Stimulated activated CD4-positive, alpha-beta T cell treated with anti-CD3 and anti-CD28 coated beads, Interleukin-4, amount 100 ng/mL, for 24 hours (primary cell): ENCODE measurements around the gene MITF.

Experiments used
- DNase-seq: peaks from one replicate; pipeline ENCODE4 v3.0.0-alpha.2; 2020

Gene MITF, protein sequence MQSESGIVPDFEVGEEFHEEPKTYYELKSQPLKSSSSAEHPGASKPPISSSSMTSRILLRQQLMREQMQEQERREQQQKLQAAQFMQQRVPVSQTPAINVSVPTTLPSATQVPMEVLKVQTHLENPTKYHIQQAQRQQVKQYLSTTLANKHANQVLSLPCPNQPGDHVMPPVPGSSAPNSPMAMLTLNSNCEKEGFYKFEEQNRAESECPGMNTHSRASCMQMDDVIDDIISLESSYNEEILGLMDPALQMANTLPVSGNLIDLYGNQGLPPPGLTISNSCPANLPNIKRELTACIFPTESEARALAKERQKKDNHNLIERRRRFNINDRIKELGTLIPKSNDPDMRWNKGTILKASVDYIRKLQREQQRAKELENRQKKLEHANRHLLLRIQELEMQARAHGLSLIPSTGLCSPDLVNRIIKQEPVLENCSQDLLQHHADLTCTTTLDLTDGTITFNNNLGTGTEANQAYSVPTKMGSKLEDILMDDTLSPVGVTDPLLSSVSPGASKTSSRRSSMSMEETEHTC

DNA sequence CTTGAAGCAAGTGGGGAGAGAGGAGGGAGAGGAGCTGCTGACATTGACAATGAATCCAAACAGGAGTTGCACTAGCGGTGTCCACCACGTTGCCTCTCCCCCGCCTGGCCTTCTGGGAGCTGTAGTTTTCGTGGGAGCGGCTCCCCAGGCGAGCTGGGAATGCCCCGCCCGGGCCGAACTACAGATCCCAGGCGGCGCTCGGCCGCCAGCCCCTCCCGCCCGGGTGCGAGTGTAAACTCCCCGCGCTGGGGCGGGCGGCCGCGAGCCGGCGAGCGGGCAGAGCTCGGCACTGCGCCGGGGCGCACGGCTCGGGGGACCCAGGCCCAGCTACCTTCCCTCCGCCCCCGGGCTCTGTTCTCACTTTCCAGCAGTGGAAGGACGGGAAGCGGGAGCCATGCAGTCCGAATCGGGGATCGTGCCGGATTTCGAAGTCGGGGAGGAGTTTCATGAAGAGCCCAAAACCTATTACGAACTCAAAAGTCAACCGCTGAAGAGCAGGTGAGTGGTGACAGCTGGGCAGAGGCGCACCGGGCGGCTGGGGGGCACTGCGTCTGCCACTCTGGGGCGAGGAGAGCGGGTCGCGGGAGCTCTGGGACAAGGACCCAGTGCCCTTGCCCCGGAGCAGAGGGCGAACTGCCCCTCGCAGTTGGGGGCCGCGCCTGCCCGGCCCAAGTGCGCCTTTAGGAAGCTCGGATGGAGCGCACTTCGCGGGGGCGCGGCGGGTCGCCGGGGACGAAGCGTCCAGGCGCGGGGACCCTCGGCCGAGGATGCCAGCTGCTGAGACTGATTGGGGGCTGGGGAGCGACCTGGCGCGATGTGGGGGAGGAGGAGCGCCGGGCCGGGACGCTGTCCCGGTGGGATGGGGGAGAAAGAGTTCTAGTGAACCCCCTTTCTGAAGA, at the start of gene MITF:
Gene MITF, plus strand, starts transcription at position 261 of the 899 bp plus-strand sequence. Its CDS starts 134 bp downstream, at position 395.
- peak; percentile 13 for DNase-seq

GRCh38 chr3:69691860-69692259, 47.4 kb upstream of the MITF start:
- DNase-seq: no peak

DNA sequence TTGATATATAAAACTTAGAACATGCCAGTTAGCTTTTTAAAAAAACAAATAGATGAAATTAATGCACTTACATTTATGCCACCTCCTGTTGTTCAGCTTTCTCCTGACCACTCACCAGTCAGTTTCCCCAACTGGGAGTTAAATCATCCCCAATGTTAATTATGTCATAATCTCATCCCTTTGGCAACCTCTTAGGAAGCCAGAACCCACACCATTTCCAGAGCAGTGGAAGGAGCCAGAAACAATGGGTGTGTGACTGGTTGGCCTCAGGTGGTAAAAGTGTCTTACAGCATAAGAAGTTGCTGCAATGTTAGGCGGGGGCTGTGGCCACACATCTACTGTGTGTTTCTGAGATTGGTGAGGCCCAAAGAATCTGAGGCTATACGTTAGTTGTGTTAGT, 46.5 kb upstream of the MITF start:
- no peak for DNase-seq

GRCh38 chr3:69695443-69695842, 43.8 kb upstream of the MITF start:
- DNase-seq: no peak

GRCh38 chr3:69695933-69696332, 43.3 kb upstream of the MITF start:
- DNase-seq: no peak

- no peak for DNase-seq
Observed at GRCh38 chr3:69696367-69696766, 42.9 kb upstream of the MITF start.

- DNase-seq: no peak
Observed at GRCh38 chr3:69697381-69697780, 41.9 kb upstream of the MITF start.

DNA sequence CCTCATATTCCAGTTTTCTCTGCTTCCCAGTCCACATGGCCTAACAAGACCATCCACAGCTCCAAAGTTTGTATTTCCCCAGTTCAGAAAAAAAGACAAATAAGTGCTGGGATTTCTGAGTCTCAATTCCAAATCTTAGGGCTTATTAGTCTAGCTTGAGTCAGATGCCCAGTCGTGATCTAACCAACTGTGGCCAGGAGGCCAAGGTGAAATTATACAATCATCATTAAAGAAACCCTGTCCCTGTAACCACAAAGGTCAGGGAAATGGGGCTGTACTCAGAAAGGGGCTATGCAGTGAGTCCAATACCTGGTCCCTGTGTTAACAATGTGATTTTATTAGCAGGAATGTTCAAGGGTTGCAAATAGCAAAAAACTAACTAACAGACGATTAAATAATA, 40.5 kb upstream of the MITF start:
- no peak for DNase-seq

DNA sequence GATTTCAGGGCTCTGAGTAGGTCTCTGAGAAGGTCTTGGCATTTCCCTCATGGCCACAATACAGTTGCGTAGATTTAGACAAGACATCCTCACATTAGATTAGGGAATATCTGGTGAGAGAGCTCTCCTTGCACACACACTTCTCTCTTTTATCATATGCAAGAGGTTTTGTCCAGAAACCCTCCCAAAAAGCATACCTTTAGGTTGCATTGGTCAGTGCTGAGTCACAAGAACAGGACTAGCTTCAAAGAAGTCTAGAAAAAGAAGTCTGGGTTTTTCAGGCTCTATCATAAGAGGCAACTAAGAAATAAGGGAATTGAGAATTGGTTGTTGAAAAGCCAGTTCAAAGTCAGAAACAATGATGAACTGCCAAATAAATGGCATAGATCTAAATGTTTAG, 40.1 kb upstream of the MITF start:
- no peak for DNase-seq

DNA sequence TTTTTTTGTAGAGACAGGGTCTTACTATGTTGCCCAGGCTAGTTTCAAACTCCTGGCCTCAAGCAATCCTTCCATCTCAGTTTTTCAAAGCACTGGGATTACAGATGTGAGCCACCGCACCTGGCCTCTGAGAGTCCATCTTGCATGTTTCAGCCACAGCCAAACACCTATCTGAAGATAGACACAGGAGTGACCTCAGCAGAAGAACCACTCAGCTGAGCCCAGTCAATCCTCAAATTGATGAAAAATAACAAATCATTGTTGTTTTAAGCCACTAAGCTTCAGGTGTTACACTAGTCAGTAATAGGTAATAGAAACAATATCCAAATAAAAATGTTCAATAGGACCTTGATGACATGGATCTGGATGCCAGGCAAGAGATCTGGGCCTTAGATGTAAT, 38.3 kb upstream of the MITF start:
- no peak for DNase-seq

- DNase-seq: no peak
Observed at GRCh38 chr3:69710153-69710977, 28.9 kb upstream of the MITF start.

GRCh38 chr3:69712269-69712668, 27.0 kb upstream of the MITF start:
- no peak for DNase-seq

DNA sequence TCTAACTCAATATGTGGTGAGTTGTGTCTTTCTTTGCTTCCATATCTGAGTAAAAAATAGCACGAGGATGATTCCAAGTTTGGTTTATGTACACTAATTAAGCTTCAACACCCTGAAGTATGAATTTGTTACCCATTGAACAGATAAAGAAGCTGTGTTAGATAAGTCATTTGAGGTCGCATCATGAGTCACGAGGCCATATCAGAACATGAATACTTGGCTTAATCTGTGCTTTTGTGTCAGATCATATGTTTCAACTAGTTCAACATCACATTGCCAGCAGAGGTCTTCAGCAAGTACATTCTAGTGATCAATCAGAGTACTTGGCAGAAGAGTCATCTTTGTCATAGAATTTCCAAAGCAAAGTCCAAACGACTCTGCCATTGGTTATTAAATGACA, 26.3 kb upstream of the MITF start:
- no peak for DNase-seq

GRCh38 chr3:69715204-69715603, 24.1 kb upstream of the MITF start:
- DNase-seq: no peak

- DNase-seq: no peak
Observed at GRCh38 chr3:69716119-69716518, 23.1 kb upstream of the MITF start.

DNA sequence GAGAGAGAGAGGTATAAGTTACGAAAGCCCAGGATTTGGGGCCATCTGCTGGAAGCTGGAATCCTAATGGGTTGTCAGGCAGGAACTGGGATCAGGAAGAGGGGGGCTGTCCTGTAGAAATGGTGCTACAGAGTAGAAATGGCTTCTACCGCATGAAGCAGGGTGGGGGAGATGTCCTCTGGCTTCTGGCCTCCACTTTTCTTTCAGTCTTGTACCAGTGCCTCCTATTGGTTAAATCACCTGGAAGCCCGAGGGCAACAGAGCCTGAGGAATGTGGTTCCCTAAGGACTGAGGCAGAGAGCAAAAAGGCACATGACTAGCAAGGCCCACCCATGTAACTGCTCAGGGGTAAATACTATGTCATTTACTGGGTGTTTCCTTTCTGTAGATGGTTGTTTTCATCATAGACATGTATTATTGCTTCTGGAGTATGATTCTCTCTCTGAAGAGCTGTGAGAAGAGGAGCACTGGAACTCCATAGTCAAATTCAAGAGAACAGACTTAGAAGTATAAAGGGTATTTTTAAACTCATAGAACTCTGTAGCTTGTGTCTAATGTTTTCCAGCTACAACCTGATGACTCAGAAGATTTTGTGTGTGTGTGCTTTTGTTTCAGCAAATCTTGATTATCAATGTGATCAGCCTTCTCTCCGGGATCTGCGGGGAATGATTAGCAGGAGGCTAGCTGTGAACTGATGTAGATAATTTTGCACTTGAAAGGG, 20.2 kb upstream of the MITF start:
- DNase-seq: no peak

GRCh38 chr3:69719587-69720122, 19.6 kb upstream of the MITF start:
- DNase-seq: no peak

GRCh38 chr3:69720824-69721223, 18.4 kb upstream of the MITF start:
- DNase-seq: no peak

DNA sequence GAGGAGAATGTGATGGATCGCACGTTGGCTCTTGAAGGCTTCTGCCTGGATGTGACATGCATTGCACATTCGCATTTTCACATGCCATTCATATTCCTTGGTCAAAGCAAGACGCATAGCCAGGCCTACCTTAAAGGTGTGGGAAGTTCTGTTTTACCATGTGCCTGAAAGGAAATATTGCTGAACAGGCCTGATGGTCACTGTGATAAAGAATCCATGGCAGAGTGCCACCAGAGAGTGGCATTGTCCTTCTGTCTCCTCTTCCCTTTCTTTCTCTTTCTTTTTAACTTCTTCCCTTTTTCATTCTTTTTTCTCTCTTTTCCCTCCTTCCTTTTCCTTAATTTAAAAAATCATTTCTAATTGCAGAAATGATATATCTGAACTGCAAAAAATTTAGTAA, 15.9 kb upstream of the MITF start:
- DNase-seq: no peak

GRCh38 chr3:69724722-69725435, 14.4 kb upstream of the MITF start:
- no peak for DNase-seq

- DNase-seq: no peak
Observed at GRCh38 chr3:69725994-69726571, 13.2 kb upstream of the MITF start.
